BE2C (cell line): Measurements from ENCODE around the gene CDC42EP1.
"Not testable (repeated sequence)": the region's sequence is repeated elsewhere in the genome, so short reads cannot be mapped to it uniquely, and the experiment has no call there.

Source experiments
- DNase-seq: peaks from one replicate; pipeline ENCODE4 v3.0.0-alpha.2; 2020
- H3K27me3 ChIP-seq: fragments of 250-450 bp; sonication (Bioruptor Pico); 2 replicates; pipeline ENCODE4 v1.5.1; 2020; ENCODE audit warnings: mild to moderate bottlenecking
- H3K36me3 ChIP-seq: fragments of 250-450 bp; sonication (Bioruptor Pico); 2 replicates; pipeline ENCODE4 v1.5.1; 2020; ENCODE audit warnings: mild to moderate bottlenecking
- H3K4me1 ChIP-seq: fragments of 250-450 bp; sonication (Bioruptor Pico); 2 replicates; pipeline ENCODE4 v1.5.1; 2020
- H3K4me3 ChIP-seq: 2 replicates; pipeline ENCODE4 v1.5.1; 2011; ENCODE audit warnings: low read depth, low read length
- H3K9me3 ChIP-seq: fragments of 250-450 bp; sonication (Bioruptor Pico); 2 replicates; pipeline ENCODE4 v1.5.1; 2020
- TF ChIP-seq, protein P1 (sequence below): IDR thresholded peaks from 2 replicates; pipeline ENCODE4 v1.5.1; 2012; ENCODE audit warnings: mild to moderate bottlenecking, low read depth, low read length

The CDC42EP1 gene

DNA sequence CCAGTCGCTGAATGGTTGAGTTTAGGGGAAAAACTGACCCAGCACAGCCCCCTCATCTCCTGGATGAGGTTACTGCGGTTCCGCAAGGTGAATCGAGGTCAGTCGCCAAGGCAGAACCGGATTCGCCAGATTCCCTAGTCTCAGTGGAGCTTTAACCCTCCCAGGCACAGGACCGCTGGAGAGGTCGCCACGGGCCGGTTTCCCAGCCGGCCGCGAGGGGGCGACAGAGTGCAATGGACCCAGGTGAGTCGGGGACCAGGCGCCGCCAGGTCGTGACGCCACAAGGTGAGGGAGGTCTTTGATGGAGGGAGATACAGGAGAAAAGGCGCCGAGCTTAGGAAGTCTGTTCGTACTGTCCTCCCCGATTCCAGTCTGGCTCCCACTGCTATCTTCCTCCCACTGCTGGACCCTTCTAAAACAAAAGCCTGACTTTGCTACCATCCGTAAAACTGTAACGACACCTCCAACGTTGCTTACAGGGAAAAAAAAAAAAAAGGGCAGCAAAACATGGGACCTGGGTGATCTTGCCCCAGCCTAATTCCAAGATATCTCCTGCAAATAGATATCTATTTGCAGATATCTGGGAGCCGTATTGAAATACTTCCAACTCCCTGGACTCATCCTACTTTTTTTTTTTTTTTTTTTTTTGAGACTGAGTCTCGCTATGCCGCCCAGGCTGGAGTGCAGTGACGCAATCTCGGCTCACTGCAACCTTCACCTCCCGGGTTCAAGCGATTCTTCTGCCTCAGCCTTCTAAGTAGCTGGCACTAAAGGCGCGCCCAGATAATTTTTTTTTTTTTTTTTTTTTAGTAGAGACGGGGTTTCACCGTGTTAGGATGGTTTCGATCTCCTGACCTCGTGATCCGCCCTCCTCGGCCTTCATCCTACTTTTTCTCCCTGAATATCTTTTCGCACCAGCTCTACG is 47.0 kb downstream of the CDC42EP1 start:
- TF ChIP-seq, protein P1, sequence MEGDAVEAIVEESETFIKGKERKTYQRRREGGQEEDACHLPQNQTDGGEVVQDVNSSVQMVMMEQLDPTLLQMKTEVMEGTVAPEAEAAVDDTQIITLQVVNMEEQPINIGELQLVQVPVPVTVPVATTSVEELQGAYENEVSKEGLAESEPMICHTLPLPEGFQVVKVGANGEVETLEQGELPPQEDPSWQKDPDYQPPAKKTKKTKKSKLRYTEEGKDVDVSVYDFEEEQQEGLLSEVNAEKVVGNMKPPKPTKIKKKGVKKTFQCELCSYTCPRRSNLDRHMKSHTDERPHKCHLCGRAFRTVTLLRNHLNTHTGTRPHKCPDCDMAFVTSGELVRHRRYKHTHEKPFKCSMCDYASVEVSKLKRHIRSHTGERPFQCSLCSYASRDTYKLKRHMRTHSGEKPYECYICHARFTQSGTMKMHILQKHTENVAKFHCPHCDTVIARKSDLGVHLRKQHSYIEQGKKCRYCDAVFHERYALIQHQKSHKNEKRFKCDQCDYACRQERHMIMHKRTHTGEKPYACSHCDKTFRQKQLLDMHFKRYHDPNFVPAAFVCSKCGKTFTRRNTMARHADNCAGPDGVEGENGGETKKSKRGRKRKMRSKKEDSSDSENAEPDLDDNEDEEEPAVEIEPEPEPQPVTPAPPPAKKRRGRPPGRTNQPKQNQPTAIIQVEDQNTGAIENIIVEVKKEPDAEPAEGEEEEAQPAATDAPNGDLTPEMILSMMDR = peak; percentile 99
- peak; percentile 85 for DNase-seq
- no peaks in the 10 kb centered on the region for H3K36me3 ChIP-seq
- H3K9me3 ChIP-seq = no peaks in the 10 kb centered on the region
- H3K27me3 ChIP-seq = no peaks in the 10 kb centered on the region; the same call in 1 of the 2 replicates
- H3K4me3 ChIP-seq = peak overlapping the region; percentile 51
- H3K4me1 ChIP-seq = no peaks in the 10 kb centered on the region; the same call in 1 of the 2 replicates

DNA sequence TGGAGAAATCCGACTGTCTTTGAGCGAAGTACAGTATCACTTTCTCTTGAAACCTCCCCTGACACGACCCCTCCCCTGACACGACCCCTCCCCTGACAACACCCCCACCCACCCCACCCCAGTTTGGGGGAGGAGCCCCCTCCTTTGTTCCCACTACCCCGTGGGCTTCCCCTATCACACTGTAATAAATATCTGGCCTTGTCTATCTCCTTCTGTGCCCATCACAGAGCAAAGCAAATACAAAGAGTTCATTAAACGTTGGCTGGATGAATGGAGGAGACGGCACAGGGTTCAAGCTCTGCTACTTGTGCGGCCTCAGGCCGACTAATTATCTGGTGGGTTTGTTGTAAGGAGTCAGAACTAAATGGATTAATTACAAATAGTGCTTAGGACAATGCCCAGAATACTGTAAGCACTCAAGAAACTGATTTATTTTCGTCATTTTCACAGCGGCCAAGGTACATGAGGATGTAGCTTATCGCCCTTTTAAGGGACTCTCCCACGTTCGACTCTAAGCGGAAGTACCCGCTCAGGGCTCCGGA is 47.7 kb downstream of the CDC42EP1 start:
- H3K9me3 ChIP-seq = no peaks in the 10 kb centered on the region
- peak overlapping the region; percentile 87 for H3K4me3 ChIP-seq
- no peaks in the 10 kb centered on the region for H3K36me3 ChIP-seq
- H3K4me1 ChIP-seq = no peaks in the 10 kb centered on the region; the same call in 1 of the 2 replicates
- DNase-seq = no peak
- no peaks in the 10 kb centered on the region; the same call in 1 of the 2 replicates for H3K27me3 ChIP-seq
- TF ChIP-seq, protein P1 = no peak

DNA sequence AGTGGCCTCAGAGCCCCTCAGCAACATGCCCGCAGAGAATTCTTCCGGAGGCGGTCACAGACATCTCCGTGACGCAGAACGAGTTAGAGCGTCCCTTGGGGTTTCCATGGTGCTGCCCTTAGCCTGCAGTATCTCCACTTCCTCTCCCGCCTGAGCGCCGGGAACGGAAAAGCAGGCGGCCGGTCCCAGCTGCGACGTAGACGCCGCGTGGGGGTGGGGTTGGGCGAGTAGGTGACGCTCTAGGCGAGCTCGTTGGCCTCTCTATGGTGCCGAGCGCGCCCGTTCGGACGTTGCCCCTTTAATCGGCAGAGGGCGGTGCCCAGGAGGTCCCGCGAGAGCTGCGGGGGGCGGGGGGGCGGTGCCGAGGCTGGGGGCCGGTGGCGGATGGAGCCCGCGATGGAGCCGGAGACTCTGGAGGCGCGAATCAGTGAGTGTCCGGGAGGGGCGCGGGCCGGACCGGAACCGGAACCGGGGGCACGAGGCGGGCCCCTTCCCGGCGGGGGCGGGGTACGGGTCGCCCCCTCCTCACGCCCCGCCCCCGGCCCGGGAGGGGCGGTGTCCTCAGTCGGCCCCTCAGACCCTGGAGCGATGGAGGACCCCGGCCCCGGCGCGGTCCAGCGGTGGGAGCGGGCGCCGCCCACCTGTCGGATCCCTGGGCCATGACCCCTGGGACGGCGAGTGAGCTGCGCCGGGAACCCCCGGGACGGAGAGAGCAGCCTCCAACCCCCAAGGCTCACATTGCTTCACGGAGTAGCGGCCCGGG is 48.4 kb downstream of the CDC42EP1 start, which contains the start of gene GGA1:
Gene GGA1 (plus strand): TSS at position 358 of the 763 bp plus-strand sequence. CDS start 27 bp downstream, at position 385.
- TF ChIP-seq, protein P1 = no peak
- Histone ChIP-seq H3K36me3 (no peaks in the 10 kb centered on the region), H3K27me3 (no peaks in the 10 kb centered on the region; the same call in 1 of the 2 replicates), H3K4me1 (no peaks in the 10 kb centered on the region; the same call in 1 of the 2 replicates), H3K4me3 (peak within 1 kb of the TSS; percentile 87), H3K9me3 (no peaks in the 10 kb centered on the region)
- DNase-seq = peak; percentile 94

DNA sequence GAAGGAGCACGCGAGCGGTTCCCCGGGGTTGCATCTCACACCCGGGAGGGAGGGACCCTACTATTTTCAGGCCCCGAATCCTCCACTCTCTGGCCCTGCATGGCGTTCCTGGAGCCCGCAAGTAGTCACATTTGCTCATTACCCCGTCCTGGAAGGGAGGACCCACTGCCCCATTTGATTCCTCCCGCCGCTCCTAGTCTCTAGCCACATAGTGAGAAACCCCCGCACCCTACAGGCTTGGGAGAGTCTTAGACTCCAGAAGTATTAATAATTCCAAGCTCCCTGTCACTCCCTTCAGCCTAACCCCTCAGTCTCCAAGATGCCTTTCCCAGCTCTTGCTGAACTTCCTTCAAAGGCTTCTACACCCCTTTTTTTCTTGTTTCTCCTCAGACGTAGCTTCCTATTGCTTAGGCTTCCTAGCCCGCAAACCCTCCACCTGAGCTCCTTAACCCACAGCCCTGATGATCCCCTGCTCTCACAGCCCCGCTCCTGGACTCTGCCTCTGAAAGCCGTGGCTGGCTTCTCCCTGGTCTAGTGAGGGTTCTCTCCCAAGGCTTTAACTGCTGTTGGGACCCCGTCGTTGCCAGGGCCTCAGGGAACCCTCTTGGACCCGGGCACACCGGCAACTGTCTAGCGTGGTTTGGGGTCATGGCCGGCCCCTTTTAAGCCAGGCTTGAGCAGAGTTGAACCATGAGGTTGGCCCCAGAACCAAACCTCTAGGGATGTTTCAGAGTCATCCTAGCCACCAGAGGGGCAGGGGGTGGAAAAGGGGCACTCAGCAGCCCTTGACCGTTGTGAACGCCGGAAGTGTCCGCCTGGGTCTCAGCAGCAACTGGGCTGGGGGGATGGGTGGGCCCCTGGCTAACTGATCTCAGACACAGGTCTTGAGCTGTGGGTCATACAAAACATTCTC is 49.2 kb downstream of the CDC42EP1 start:
- peak overlapping the region; percentile 87 for H3K4me3 ChIP-seq
- H3K4me1 ChIP-seq = no peaks in the 10 kb centered on the region; the same call in 1 of the 2 replicates
- H3K27me3 ChIP-seq = no peaks in the 10 kb centered on the region
- TF ChIP-seq, protein P1 = no peak
- H3K9me3 ChIP-seq = no peaks in the 10 kb centered on the region
- DNase-seq = no peak
- H3K36me3 ChIP-seq = peaks cover 2% of the 10 kb centered on the region

DNA sequence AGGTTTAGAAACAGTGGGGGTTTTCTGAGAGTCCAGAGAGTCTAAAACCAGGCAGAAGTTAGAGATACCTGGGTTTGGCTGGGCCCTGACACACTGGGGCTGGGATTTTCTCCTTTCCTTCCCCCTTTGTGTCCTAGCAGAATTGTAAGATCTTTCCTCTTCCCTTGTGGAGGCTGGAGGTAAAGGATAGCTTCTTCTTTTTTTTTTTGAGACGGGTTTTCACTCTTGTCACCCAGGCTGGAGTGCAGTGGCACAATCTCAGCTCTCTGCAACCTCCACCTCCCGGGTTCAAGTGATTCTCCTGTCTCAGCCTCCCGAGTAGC is 49.8 kb downstream of the CDC42EP1 start:
- peak overlapping the region; percentile 87 for H3K4me3 ChIP-seq
- not testable (repeated sequence) for DNase-seq, H3K4me1 ChIP-seq, H3K9me3 ChIP-seq, H3K36me3 ChIP-seq, H3K27me3 ChIP-seq
